Measurements from ENCODE around the gene ELANE.

GRCh38 chr19:803686-804418 lies 48.3 kb upstream of the ELANE start:
- TF ChIP-seq, protein P1, sequence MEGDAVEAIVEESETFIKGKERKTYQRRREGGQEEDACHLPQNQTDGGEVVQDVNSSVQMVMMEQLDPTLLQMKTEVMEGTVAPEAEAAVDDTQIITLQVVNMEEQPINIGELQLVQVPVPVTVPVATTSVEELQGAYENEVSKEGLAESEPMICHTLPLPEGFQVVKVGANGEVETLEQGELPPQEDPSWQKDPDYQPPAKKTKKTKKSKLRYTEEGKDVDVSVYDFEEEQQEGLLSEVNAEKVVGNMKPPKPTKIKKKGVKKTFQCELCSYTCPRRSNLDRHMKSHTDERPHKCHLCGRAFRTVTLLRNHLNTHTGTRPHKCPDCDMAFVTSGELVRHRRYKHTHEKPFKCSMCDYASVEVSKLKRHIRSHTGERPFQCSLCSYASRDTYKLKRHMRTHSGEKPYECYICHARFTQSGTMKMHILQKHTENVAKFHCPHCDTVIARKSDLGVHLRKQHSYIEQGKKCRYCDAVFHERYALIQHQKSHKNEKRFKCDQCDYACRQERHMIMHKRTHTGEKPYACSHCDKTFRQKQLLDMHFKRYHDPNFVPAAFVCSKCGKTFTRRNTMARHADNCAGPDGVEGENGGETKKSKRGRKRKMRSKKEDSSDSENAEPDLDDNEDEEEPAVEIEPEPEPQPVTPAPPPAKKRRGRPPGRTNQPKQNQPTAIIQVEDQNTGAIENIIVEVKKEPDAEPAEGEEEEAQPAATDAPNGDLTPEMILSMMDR (IDR thresholded peaks at IDR 0.05), result no peak
- TF ChIP-seq ZFX (IDR thresholded peaks at IDR 0.05; ENCODE audit: borderline replicate concordance), result no peak

Measured in 22Rv1 (cell line).